Fibroblast of the conjunctiva (primary cell): ENCODE data around the gene MTR.

Experiments
- DNase-seq: peaks from one replicate; pipeline ENCODE4 v3.0.0-alpha.2; 2010; ENCODE audit warnings: low read depth

Gene MTR

GRCh38 chr1:236779312-236779711 is 15.8 kb upstream of the MTR start:
- DNase-seq, result no peak

DNA sequence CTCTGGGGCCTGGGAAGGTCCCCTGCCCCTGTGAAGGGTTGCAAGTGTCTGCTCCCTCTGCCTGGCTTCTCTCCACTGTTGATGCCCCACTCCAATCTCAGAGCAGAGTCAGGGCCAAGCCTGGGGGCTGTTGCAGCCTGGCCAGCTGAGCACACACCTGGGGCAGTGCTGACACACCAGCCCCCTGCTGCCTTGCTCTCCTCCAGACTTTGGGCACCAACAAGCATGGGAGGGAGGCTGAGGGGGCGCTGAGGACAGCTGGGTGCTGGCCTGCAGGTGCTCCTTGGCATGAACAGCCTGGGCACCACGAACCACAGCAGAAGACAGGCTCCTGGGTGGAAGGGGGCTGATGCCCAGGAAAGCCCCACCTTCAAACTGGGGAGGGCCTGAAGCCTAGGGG is 9.6 kb upstream of the MTR start:
- DNase-seq, result no peak

DNA sequence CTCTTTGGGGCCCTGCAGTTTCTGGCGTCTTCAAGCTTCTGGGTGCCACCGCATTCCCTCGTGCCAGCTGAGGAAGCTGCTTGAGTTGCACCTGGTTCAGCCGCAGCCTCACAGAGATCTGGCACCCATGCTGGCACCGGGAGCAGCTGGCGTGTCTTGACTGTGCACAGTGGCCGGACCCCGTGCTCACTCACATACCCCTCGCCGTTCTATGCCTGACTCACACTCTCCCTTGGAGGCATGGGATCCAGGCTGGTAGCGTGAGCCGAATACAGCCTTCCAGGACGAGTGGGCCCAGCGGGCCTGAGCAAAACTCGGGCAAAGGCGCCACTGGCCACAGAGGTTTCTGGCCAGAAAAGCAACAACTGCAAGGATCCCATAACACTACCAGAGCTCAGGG is 8.6 kb upstream of the MTR start:
- no peak for DNase-seq

DNA sequence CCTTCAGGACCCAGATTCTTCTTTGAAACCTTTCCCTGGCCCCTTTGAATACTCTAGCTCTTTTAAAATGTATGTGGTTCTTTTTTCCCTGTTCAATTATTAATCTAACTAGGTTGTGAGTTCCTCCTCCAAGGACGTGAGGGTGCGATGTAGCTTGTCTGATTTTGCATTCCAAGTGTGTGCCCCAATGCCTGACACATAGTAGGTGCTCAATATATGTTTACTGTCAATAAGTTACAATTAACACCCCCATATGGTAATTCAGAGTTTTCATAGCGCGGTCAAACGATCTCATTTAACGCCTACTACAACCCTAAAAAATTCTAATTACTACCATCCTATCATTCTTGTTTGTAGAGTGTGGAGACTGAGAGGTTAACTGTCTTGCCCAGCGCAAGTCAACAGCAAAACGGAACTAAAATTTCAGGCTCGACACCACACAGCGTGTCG is 482 bp upstream of the MTR start:
- no peak for DNase-seq

DNA sequence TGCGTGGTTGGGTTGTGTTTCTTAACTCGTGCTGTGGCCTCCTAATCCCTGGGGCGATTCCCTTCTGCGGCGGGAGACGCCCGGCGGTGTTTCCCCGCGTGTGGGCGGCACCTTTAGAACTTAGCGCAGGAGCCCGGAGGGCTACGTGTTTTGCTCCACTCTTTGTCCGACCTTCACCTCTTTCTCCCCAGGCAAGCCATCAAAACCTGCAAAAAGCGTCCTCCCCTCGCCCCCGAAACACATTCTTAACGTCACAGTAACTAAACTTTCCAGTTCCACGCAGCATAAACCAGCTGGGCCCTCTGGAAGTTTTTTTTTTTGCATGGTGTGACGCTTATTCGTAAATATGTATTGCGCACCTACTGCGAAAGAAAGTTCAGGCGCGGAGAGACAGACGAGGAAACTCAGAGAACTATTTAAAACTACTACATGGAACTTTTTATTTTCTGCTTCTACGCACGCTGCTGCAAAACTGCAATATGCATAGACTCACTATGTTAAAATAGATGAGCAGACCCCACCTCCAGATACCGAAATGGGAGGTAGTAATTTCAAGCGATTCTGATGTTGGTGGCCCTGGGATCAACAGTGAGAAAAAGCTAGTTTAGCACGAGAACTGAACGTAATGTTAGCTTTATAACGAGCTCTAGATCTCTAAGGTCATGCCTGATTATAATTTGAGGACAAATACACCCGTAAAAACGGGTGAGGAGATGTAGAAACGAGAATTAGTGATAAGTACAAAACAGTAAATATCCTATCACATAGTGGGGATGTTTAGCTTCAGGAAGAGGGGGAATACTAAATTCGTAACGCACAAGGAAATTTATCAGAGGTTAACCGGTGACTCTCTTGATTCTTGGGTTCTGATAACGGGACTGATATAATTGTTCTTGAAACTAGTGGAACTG is 920 bp downstream of the MTR start:
- no peak for DNase-seq

DNA sequence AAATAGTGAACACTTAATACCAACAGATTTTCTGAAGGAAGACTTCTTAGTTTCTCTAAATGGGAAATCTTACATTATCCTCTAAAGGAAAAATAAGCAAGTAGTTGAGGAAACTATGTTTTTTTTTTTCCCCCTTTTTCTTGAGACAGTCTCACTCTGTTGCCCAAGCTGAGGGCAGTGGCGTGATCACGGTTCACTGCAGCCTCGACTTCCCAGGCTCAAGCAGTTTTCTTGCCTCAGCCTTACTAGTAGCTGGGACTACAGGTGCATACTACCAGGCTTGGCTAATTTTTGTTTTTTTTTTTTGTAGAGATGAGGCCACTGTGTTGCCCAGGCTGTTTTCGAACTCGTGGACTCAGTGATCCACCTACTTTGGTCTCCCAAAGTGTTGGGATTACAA is 3.9 kb downstream of the MTR start:
- no peak for DNase-seq

- DNase-seq, result no peak
Observed at GRCh38 chr1:236800002-236800620, 5.0 kb downstream of the MTR start.

- DNase-seq, result no peak
Observed at GRCh38 chr1:236800623-236801022, 5.5 kb downstream of the MTR start.

DNA sequence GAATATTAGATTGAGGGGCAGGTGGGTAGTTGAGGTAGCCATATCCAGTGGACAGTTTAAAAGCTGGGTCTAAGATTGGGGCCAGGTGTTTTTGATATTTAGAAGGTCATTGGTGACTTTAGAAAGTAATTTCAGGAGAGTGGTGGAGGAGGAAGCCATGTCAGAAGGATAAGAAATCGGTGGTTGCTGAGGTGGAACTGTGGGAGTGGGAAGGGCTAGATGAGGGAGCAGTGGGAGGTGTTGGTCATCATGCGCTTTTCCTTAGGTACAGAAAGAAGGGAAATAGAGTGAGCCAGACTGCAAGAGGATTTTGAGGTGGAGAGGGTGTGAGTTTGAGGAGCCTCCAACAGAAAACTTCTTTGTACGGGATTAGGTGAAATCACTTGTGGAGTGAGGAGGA is 7.2 kb downstream of the MTR start:
- DNase-seq, result no peak

DNA sequence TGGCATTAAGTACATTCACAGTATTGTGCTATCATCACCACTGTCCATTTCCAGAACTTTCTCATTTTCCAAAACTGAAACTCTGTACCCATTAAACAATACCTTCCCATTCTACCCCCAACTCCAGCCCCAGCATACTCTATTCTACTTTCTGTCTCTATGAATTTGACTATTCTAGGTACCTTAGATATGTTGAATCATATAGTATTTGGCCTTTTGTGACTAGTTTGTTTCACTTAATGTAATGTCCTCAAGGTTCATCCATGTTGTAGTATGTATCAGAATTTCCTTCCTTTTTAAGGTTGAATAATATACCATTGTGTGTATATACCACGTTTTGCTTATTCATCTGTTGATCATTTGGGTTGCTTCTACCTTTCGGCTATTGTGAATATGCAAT is 11.5 kb downstream of the MTR start:
- DNase-seq, result no peak

DNA sequence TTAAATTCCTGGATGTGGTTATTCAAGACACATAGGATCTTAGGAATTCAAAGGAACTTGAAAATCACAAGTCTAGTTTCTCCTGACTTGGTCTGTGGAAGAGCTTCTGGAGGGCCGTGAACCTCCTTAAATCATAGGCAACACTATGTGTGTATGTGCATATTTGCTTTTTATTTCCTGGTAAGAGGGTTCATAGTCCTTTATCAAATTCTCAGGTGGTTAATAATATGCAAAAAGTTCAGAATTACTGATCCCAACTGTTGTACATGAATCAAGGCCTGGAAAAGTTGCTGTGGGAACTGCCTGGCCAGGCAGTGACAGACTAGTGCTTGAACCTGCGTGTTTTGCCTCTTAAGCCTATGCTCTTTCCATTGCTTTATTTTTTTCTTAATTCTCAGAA is 12.9 kb downstream of the MTR start:
- DNase-seq, result no peak

- DNase-seq, result no peak
Observed at GRCh38 chr1:236808564-236809130, 13.6 kb downstream of the MTR start.

- DNase-seq, result no peak
Observed at GRCh38 chr1:236809148-236809547, 14.1 kb downstream of the MTR start.

- no peak for DNase-seq
Observed at GRCh38 chr1:236810018-236810417, 14.9 kb downstream of the MTR start.

DNA sequence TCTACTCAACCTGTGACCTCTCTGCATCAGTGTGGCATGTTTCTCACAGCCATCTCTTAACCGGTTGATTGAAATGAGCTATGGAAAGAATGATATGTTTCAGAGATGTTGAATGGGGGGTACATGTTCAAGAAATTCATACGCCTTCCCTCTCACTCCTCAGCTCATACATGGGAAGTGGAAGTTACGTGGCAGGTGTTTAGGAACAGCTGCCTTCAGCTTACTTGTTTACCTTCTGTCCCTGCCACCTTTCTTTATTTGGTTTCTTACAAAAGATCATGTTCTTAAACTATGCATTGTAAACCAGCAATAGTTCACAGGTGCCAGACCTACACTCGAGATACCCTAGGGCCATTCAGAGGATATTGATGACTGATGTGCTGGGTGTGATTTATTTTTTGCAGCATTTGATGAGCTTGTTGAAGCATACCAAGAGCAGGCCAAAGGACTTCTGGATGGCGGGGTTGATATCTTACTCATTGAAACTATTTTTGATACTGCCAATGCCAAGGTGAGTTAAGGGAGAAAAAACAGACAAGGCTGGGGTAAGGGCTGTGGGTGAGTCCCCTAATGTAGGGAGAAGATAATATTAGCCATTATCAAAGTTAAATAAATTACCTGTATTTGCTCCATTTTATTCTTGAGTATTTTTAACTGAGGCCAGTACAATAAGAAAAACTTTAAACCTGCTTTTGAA is 17.4 kb downstream of the MTR start:
- no peak for DNase-seq

DNA sequence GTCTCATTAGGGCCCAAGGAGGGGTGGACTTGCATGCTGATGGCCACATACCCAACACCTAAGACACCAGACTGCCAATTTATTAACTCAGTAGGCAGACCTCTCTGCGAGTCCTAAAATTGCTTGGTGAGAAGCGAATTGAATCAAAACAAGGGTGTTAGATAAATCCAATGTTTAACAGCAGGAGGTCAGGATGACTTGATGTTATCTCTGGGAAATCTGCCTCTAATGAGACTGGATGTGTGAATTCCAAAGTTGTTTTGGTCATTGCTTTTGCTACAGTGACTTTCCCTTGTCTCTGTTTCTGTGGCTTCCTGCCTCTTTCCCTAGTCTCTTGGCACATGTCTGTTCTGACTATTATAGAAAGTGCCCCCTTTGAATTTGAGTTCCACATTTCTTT is 20.8 kb downstream of the MTR start:
- no peak for DNase-seq

DNA sequence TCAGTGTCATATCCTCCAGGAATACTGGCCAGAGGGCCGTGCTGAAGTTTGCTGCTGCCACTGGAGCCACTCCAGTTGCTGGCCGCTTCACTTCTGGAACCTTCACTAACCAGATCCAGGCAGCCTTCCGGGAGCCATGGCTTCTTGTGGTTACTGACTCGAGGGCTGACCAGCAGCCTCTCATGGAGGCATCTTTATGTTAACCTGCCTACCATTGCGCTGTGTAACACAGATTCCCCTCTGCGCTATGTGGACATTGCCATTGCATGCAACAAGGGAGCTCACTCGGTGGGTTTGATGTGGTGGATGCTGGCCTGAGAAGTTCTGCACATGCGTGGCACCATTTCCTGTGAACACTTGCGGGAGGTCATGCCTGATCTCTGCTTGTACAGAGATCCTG is 24.8 kb downstream of the MTR start:
- DNase-seq, result no peak

- DNase-seq, result no peak
Observed at GRCh38 chr1:236821091-236821627, 26.1 kb downstream of the MTR start.

DNA sequence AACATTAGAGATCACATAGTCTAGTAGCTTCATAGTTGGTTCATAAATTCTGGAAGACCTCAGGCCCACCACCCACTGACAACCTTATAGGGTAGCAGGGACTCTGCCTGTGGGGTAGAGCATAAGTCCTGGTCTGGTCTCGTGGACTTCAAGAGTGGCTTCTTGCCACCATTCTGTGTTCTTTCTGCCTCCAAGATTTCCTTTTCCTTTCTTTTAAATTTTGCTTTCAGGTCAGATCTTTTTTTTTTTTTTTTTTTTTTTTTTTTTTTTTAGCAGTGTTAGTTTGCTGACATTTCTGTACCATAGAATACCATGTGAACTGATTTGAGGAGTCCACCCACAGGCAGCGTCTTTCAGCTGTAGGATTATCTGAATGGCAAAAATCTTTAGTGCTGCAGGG is 28.5 kb downstream of the MTR start:
- no peak for DNase-seq

DNA sequence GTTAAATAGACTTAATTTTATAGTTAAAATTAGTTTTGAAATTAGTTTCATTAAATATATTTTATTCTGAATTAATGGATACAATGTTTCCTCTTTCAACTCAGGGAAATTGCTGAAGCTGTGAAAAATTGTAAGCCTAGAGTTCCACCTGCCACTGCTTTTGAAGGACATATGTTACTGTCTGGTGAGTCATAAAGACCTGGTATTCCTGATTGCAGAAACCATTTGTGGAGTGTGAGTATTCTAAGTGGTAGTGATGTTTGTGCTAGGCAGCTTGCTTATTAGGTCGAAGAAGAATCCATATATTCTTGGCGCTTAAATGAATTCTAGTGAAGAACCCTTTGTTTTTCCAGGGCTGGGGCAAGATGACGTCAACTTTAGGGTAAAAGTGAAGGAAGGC is 34.0 kb downstream of the MTR start:
- DNase-seq, result no peak

GRCh38 chr1:236830116-236830515 is 35.0 kb downstream of the MTR start:
- DNase-seq, result no peak

GRCh38 chr1:236830560-236830959 is 35.5 kb downstream of the MTR start:
- DNase-seq, result no peak
